ENCODE measurements around the gene GRM5.
"Not testable (repeated sequence)": the region's sequence is repeated elsewhere in the genome, so short reads cannot be mapped to it uniquely, and the experiment has no call there.

GRM5 gene

GRCh38 chr11:88538098-88538497 is 527.7 kb downstream of the GRM5 start:
- no peak for DNase-seq (ENCODE audit: low read depth in 1 of 2, low spot score in 1 of 2)
- TF ChIP-seq JUND (IDR thresholded peaks at IDR 0.05; ENCODE audit: low read depth): no peak
- in situ Hi-C loops (cut with HindIII; ENCODE audit: low pct_unique_long_range_greater_than_20kb, low sequenced_read_pairs): no loop called here

- no peak for DNase-seq (ENCODE audit: low read depth in 1 of 2, low spot score in 1 of 2)
- no peak for TF ChIP-seq JUND (IDR thresholded peaks at IDR 0.05; ENCODE audit: low read depth)
- in situ Hi-C loops (cut with HindIII; ENCODE audit: low pct_unique_long_range_greater_than_20kb, low sequenced_read_pairs): no loop called here
Measured at GRCh38 chr11:88537613-88538012, 528.2 kb downstream of the GRM5 start.

- no peak for DNase-seq (ENCODE audit: low read depth in 1 of 2, low spot score in 1 of 2)
- in situ Hi-C loops (cut with HindIII; ENCODE audit: low pct_unique_long_range_greater_than_20kb, low sequenced_read_pairs): no loop called here
- no peak for TF ChIP-seq JUND (IDR thresholded peaks at IDR 0.05; ENCODE audit: low read depth)
Measured at GRCh38 chr11:88536616-88537265, 529.0 kb downstream of the GRM5 start.

- in situ Hi-C loops (cut with HindIII; ENCODE audit: low pct_unique_long_range_greater_than_20kb, low sequenced_read_pairs): no loop called here
- TF ChIP-seq JUND (IDR thresholded peaks at IDR 0.05; ENCODE audit: low read depth): no peak
- DNase-seq (ENCODE audit: low read depth in 1 of 2, low spot score in 1 of 2): no peak
Measured at GRCh38 chr11:88535916-88536547, 529.8 kb downstream of the GRM5 start.

- no peak for DNase-seq (ENCODE audit: low read depth in 1 of 2, low spot score in 1 of 2)
- no peak for TF ChIP-seq JUND (IDR thresholded peaks at IDR 0.05; ENCODE audit: low read depth)
- in situ Hi-C loops (cut with HindIII; ENCODE audit: low pct_unique_long_range_greater_than_20kb, low sequenced_read_pairs): no loop called here
Measured at GRCh38 chr11:88535266-88535665, 530.5 kb downstream of the GRM5 start.

- in situ Hi-C loops (cut with HindIII; ENCODE audit: low pct_unique_long_range_greater_than_20kb, low sequenced_read_pairs); DNase-seq (ENCODE audit: low read depth in 1 of 2, low spot score in 1 of 2): not testable (repeated sequence)
Measured at GRCh38 chr11:88534706-88535105, 531.1 kb downstream of the GRM5 start.

GRCh38 chr11:88534185-88534584 is 531.6 kb downstream of the GRM5 start:
- TF ChIP-seq JUND (IDR thresholded peaks at IDR 0.05; ENCODE audit: low read depth): no peak
- in situ Hi-C loops (cut with HindIII; ENCODE audit: low pct_unique_long_range_greater_than_20kb, low sequenced_read_pairs): no loop called here
- no peak for DNase-seq (ENCODE audit: low read depth in 1 of 2, low spot score in 1 of 2)

GRCh38 chr11:88533001-88533400 is 532.8 kb downstream of the GRM5 start:
- no peak for DNase-seq (ENCODE audit: low read depth in 1 of 2, low spot score in 1 of 2)
- in situ Hi-C loops (cut with HindIII; ENCODE audit: low pct_unique_long_range_greater_than_20kb, low sequenced_read_pairs): no loop called here

GRCh38 chr11:88531831-88532230 is 534.0 kb downstream of the GRM5 start:
- no peak for TF ChIP-seq JUND (IDR thresholded peaks at IDR 0.05; ENCODE audit: low read depth)
- in situ Hi-C loops (cut with HindIII; ENCODE audit: low pct_unique_long_range_greater_than_20kb, low sequenced_read_pairs): no loop called here
- no peak for DNase-seq (ENCODE audit: low read depth in 1 of 2, low spot score in 1 of 2)

More at GRCh38 chr11:88533001-88533400, 532.8 kb downstream of the GRM5 start:
- no peak for TF ChIP-seq JUND (IDR thresholded peaks at IDR 0.05; ENCODE audit: low read depth)

GRCh38 chr11:88529426-88529825 is 536.4 kb downstream of the GRM5 start:
- in situ Hi-C loops (cut with HindIII; ENCODE audit: low pct_unique_long_range_greater_than_20kb, low sequenced_read_pairs): no loop called here
- no peak for TF ChIP-seq JUND (IDR thresholded peaks at IDR 0.05; ENCODE audit: low read depth)
- DNase-seq (ENCODE audit: low read depth in 1 of 2, low spot score in 1 of 2): no peak

GRCh38 chr11:88523386-88524071 is 542.3 kb downstream of the GRM5 start:
- no peak for DNase-seq (ENCODE audit: low read depth in 1 of 2, low spot score in 1 of 2)
- no peak for TF ChIP-seq JUND (IDR thresholded peaks at IDR 0.05; ENCODE audit: low read depth)
- in situ Hi-C loops (cut with HindIII; ENCODE audit: low pct_unique_long_range_greater_than_20kb, low sequenced_read_pairs): no loop called here

GRCh38 chr11:88522624-88523385 is 543.0 kb downstream of the GRM5 start:
- no peak for DNase-seq (ENCODE audit: low read depth in 1 of 2, low spot score in 1 of 2)
- in situ Hi-C loops (cut with HindIII; ENCODE audit: low pct_unique_long_range_greater_than_20kb, low sequenced_read_pairs): no loop called here
- no peak for TF ChIP-seq JUND (IDR thresholded peaks at IDR 0.05; ENCODE audit: low read depth)

- no peak for TF ChIP-seq JUND (IDR thresholded peaks at IDR 0.05; ENCODE audit: low read depth)
- in situ Hi-C loops (cut with HindIII; ENCODE audit: low pct_unique_long_range_greater_than_20kb, low sequenced_read_pairs): no loop called here
- no peak for DNase-seq (ENCODE audit: low read depth in 1 of 2, low spot score in 1 of 2)
Measured at GRCh38 chr11:88521799-88522201, 544.0 kb downstream of the GRM5 start.
